Measurements from ENCODE around the gene ARF6. TPM values are rescaled to one million over a fixed set of nuclear protein-coding genes. Genes with fewer than 3 reads are reported as not detected.

The ARF6 gene
- total and polyA plus RNA-seq, 10 of the 15 experiments (the other 5 are each of a cell fraction or from before 2014, with no cell fraction given), result 46.8 to 128 (median 71.9) TPM

DNA sequence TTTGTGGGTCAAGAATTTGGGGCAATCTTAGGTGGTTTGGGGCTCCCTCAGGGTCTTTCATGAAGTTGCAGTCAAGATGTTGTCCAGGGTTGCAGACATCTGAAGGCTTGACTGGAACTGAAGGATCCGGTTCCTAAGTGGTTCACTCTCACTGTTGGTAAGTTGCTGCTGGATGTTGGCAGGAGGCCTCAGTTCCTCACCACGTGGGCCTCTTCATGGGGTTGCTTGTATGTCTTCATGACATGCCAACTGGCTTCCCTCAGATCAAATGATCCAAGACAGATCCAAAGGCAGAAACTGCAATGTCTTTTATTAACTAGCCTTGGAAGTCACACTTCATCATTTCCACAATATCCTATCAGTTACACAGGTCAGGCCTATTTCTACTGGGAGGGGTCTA lies 49.2 kb downstream of the ARF6 start:
- ChIA-PET RAD21 (ENCODE audit: unreplicated experiment) (no interaction called here), SMC1A (ENCODE audit: uncharacterized antibody, unreplicated experiment) (interaction anchor here (1.2 to 2.7 kb wide), 3 partner anchors 10 to 26 kb away, joined by 3 to 13 read pairs (median 3); no protein-coding TSS in a partner anchor), CTCF (no interaction called here), POLR2A (no interaction called here)
- no peak for DNase-seq (ENCODE audit: low read depth, low spot score)
- Histone ChIP-seq H3K36me3 (ENCODE audit: control insufficient read depth in 2 of 2, insufficient read depth in 2 of 2, low read length in 1 of 2) (no peaks in the 10 kb centered on the region), H3K4me1 (ENCODE audit: control insufficient read depth, insufficient read depth, low read length) (no peaks in the 10 kb centered on the region; the same call in none of the 2 replicates), H3K9me3 (replicated peaks; ENCODE audit: control insufficient read depth, insufficient read depth, low read length) (peaks cover under 1% of the 10 kb centered on the region; the same call in 1 of the 3 replicates), H3K4me2 (ENCODE audit: control insufficient read depth, insufficient read depth) (no peak overlapping the region), H3K9ac (ENCODE audit: control insufficient read depth, insufficient read depth, low read length) (no peak overlapping the region), H2AFZ (ENCODE audit: control insufficient read depth, low read depth, low read length) (no peak overlapping the region), H3K27ac (ENCODE audit: control insufficient read depth, insufficient read depth) (no peak overlapping the region), H3K79me2 (ENCODE audit: control insufficient read depth, insufficient read depth, low read length) (no peaks in the 10 kb centered on the region), H3K27me3 (replicated peaks in 1 of 2; ENCODE audit: control insufficient read depth in 2 of 2, insufficient read depth in 2 of 2, low read length in 1 of 2) (no peaks in the 10 kb centered on the region), H3K4me3 (no peak overlapping the region), H4K20me1 (ENCODE audit: control insufficient read depth, insufficient read depth) (no peaks in the 10 kb centered on the region)
- ATAC-seq, result no peak
- no TSS peak for BruUV-seq (replicated peaks)
- no peak for FAIRE-seq
- in situ Hi-C loops (cut with MboI) (no loop called here), intact Hi-C loops (cut with micrococcal nuclease; ENCODE audit: unreplicated experiment) (no loop called here)
- no peak for TF ChIP-seq RELA (IDR thresholded peaks at IDR 0.05; ENCODE audit: borderline replicate concordance, partially characterized antibody)
- TF ChIP-seq CHD4 (IDR thresholded peaks at IDR 0.05), result no peak
- TF ChIP-seq, protein P1, sequence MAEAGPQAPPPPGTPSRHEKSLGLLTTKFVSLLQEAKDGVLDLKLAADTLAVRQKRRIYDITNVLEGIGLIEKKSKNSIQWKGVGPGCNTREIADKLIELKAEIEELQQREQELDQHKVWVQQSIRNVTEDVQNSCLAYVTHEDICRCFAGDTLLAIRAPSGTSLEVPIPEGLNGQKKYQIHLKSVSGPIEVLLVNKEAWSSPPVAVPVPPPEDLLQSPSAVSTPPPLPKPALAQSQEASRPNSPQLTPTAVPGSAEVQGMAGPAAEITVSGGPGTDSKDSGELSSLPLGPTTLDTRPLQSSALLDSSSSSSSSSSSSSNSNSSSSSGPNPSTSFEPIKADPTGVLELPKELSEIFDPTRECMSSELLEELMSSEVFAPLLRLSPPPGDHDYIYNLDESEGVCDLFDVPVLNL (IDR thresholded peaks at IDR 0.05; ENCODE audit: low read depth, low read length), result no peak
- 91% methylated on average over 2 of the region's 2 CpGs for WGBS (ENCODE audit: insufficient coverage, insufficient replicate concordance, low lambda C conversion rate, missing lambda C conversion rate)

DNA sequence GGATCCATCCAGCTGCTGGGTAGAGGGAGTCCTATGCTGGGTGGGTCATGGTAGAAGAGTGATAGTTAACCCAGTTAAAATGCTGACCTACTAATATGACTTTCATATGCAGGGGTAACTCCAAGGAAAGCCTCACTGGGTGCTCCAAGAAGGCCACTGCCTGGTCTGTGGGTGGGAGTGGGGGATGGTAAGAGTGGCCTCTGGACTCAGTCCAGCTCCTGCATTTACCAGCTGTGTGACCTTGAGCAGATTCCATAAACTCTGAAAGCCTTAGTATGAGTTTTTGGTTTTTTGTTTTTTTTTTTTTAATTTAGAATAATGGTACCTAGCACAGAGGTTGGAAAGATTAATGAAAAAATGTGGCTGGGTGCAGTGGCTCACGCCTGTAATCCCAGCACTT lies 51.6 kb downstream of the ARF6 start:
- FAIRE-seq (no peak), ATAC-seq (no peak), DNase-seq (ENCODE audit: low read depth, low spot score) (no peak)
- ChIA-PET POLR2A (no interaction called here), SMC1A (ENCODE audit: uncharacterized antibody, unreplicated experiment) (interaction anchor here (0.7 kb wide), 1 partner anchor 9 kb away, joined by 3 read pairs; no protein-coding TSS in a partner anchor), RAD21 (ENCODE audit: unreplicated experiment) (no interaction called here), CTCF (no interaction called here)
- 90% methylated on average over 1 of the region's 1 CpG for WGBS (ENCODE audit: insufficient coverage, insufficient replicate concordance, low lambda C conversion rate, missing lambda C conversion rate)
- H2AFZ ChIP-seq (ENCODE audit: control insufficient read depth, low read depth, low read length), result no peak overlapping the region
- H3K27ac ChIP-seq (ENCODE audit: control insufficient read depth, insufficient read depth), result no peak overlapping the region
- H3K4me2 ChIP-seq (ENCODE audit: control insufficient read depth, insufficient read depth), result no peak overlapping the region
- H3K4me3 ChIP-seq, result no peak overlapping the region
- H3K79me2 ChIP-seq (ENCODE audit: control insufficient read depth, insufficient read depth, low read length), result no peaks in the 10 kb centered on the region
- TF ChIP-seq CREM (IDR thresholded peaks at IDR 0.05; ENCODE audit: low read depth), result no peak
- TF ChIP-seq POLR2AphosphoS2 (IDR thresholded peaks at IDR 0.05; ENCODE audit: low read depth, low read length), result no peak
- no peak for TF ChIP-seq SMARCA5 (IDR thresholded peaks at IDR 0.05)
- H4K20me1 ChIP-seq (ENCODE audit: control insufficient read depth, insufficient read depth), result no peaks in the 10 kb centered on the region
- H3K27me3 ChIP-seq (replicated peaks in 1 of 2; ENCODE audit: control insufficient read depth in 2 of 2, insufficient read depth in 2 of 2, low read length in 1 of 2), result no peaks in the 10 kb centered on the region
- no peaks in the 10 kb centered on the region; the same call in none of the 2 replicates for H3K4me1 ChIP-seq (ENCODE audit: control insufficient read depth, insufficient read depth, low read length)
- no peaks in the 10 kb centered on the region; the same call in 2 of the 3 replicates for H3K9me3 ChIP-seq (replicated peaks; ENCODE audit: control insufficient read depth, insufficient read depth, low read length)
- no peaks in the 10 kb centered on the region for H3K36me3 ChIP-seq (ENCODE audit: control insufficient read depth in 2 of 2, insufficient read depth in 2 of 2, low read length in 1 of 2)
- no TSS peak for BruUV-seq (replicated peaks)
- in situ Hi-C loops (cut with MboI) (no loop called here), intact Hi-C loops (cut with micrococcal nuclease; ENCODE audit: unreplicated experiment) (no loop called here)
- no peak overlapping the region for H3K9ac ChIP-seq (ENCODE audit: control insufficient read depth, insufficient read depth, low read length)
